WI38 (cell line): ENCODE measurements around the gene ATP11B.
"Not testable (repeated sequence)": the region's sequence is repeated elsewhere in the genome, so short reads cannot be mapped to it uniquely, and the experiment has no call there.

Experiments used
- H3K4me3 ChIP-seq: 2 replicates; pipeline ENCODE4 v1.5.1; 2011; ENCODE audit warnings: low read depth, mild to moderate bottlenecking, control low read depth, low read length
- TF ChIP-seq, protein P1 (sequence below): IDR thresholded peaks from 2 replicates; pipeline ENCODE4 v1.5.1; 2012; ENCODE audit warnings: low read depth, mild to moderate bottlenecking, control low read depth, low read length

Gene ATP11B

DNA sequence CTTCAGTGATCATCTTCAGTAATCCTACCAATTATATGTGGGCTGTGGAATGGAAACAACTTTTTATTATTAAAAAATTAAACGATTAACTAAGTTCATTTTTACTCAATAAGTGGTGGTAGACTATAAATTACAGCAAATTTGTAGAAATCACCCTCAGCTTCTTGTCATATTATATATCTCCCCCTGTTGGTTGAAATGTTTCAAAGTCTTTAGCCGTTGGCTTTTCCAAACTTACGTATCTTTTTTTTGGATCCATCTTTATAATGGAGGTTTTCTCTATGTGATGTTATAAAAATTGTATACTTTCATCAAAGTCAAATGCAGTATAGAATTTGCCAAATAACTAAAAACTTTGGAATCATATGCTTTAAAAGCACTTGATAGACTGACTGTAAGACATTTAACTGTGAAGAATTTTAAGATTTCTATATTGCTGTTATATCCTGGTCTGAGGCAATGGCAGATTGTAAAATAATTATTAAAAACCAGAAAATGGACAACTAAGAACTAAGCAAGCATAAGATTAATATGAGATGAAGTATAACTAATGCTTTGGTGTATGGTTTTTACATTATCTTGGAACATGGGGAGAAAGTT is 44.7 kb downstream of the ATP11B start:
- no peak overlapping the region for H3K4me3 ChIP-seq
- TF ChIP-seq, protein P1, sequence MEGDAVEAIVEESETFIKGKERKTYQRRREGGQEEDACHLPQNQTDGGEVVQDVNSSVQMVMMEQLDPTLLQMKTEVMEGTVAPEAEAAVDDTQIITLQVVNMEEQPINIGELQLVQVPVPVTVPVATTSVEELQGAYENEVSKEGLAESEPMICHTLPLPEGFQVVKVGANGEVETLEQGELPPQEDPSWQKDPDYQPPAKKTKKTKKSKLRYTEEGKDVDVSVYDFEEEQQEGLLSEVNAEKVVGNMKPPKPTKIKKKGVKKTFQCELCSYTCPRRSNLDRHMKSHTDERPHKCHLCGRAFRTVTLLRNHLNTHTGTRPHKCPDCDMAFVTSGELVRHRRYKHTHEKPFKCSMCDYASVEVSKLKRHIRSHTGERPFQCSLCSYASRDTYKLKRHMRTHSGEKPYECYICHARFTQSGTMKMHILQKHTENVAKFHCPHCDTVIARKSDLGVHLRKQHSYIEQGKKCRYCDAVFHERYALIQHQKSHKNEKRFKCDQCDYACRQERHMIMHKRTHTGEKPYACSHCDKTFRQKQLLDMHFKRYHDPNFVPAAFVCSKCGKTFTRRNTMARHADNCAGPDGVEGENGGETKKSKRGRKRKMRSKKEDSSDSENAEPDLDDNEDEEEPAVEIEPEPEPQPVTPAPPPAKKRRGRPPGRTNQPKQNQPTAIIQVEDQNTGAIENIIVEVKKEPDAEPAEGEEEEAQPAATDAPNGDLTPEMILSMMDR = no peak

DNA sequence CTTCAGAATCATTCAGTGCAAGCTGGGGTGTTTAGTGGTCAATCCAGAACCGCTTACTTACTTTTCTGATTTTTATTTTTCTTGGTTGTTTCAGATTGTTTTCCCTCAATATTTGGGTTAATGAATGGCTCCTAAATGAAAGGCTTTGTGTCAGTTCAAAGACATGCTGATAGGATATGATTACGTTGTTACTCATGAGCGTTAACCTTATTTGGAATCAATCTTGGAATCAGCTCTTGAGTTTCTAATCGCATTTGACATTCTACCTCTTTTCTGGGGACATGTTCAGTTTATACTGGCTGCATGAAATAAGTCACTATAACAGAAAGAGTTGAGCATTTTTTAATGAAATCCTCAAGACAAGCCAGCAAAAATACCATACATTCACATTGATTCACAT is 50.2 kb downstream of the ATP11B start:
- no peak overlapping the region for H3K4me3 ChIP-seq
- TF ChIP-seq, protein P1 = no peak

DNA sequence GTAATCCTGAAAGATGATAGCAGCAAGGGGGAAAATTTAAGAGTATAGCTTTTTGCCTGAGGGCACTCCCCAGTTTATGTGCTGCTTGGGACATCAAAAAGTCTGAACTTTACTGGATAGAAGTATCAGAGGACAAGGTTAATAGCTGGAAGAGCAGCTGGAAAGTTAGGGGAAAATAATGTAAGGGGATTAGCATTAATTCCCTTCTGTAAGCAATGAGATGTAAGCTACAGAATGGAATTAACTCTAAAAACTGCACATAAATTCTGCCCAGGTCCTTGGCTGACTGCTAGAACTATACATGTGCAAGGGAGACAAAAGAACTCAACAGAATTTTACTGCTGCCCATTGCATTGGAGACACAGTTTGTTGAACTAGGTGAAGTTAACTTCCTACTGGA is 55.6 kb downstream of the ATP11B start:
- H3K4me3 ChIP-seq = no peak overlapping the region
- TF ChIP-seq, protein P1 = no peak

DNA sequence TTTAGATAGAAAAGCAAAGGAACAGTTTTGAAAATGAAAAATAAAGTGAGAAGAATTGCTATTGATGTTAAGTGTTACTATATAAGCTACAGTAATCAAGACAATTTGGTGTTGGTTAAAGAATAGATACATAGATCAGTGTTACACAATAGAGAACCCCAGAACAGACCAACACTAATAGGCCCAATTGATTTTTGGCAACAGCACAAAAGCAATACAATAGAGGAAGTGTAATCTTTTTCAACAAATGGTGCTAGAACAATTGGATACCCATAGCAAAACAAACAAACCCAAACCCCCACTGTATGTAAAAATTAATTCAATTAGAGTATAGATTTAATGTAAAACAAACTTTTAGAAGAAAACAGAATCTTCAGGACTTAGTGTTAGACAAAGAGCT is 61.8 kb downstream of the ATP11B start:
- TF ChIP-seq, protein P1 = no peak
- H3K4me3 ChIP-seq = no peak overlapping the region

DNA sequence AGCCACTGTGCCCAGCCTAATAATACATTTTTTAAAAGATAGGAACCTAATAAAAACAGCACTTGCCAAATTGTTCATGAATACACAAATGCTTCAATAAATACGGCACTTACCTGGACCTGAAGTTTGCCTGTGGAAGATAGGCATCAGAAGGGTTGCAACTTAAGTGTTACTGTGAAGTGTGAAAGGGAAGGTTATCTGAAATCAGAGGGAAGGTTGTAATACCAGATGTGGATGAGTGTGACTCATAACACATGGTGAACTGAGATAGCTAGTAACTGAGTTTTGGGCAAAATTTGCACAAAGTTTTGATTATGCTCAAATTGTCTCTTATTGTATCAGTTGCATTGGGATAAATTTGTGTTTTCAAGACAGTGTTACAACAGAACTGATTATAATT is 68.0 kb downstream of the ATP11B start:
- H3K4me3 ChIP-seq = no peak overlapping the region
- TF ChIP-seq, protein P1 = no peak

DNA sequence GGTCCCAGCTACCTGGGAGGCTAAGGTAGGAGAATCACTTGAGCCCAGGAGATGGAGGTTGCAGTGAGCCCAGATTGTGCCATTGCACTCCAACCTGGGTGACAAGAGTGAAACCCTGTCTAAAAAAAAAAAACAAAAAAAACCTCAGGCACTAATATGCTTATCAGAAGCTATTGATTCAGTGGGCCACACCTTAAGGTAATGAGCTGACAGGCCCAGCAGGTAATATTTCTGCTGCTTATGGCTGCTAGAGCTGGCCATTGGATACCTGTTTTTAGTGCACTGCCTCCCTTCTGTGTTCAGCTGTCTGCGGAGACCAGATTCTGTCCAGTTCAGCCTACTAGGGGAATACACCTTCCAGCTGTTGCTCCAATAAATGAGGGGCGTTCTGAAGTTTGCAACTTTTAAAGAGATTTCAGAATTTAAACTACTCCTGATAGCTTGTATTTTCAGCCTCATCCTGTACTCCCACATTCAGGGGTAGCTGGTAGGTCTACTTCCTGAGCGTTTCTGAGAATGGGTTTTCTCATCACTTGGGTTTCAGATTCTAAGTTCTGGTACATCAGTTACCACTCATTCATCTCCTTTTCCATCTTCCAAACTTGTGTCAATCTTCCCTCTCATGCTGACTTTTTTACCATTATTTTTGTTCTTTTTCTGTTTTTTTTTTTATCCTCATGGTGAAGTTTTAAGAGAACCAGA is 69.0 kb downstream of the ATP11B start:
- TF ChIP-seq, protein P1 = no peak

DNA sequence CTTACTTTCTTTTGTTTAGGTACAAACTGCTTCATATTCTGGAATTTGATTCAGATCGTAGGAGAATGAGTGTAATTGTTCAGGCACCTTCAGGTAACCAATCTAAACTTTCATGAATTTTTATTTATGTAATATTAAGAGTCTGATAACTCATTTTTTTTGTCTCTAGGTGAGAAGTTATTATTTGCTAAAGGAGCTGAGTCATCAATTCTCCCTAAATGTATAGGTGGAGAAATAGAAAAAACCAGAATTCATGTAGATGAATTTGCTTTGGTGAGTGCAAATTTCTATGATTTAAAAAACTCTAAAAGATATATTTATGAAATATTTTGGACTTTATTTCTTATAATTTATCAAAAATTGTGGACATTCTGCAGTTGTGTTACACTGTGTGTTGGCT is 75.8 kb downstream of the ATP11B start:
- TF ChIP-seq, protein P1 = no peak
- H3K4me3 ChIP-seq = no peak overlapping the region

More for the DNA sequence above, 69.0 kb downstream of the ATP11B start:
- no peak overlapping the region for H3K4me3 ChIP-seq

DNA sequence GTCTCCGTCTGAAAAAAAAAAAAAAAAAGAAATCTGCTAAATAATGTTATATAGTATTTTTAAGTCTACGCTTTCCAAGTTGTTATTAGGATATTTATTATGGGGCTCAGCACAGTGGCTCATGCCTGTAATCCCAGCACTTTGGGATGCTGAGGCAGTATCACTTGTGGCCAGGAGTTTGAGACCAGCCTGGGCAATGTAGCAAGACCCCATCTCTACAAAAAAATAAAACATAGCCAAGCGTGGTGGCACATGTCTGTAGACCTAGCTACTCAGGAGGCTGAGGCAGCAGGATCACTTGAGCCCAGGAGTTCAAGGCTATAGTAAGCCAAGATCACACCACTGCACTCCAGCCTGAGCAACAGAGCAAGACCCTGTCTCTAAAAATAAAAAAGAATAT is 77.6 kb downstream of the ATP11B start:
- H3K4me3 ChIP-seq = not testable (repeated sequence)
